ENCODE data around the gene ZC3H12C. TPM values are rescaled to one million over a fixed set of nuclear protein-coding genes. Genes with fewer than 3 reads are reported as not detected.
"Not testable (repeated sequence)": the region's sequence is repeated elsewhere in the genome, so short reads cannot be mapped to it uniquely, and the experiment has no call there.

ZC3H12C gene
- total and polyA plus RNA-seq, 10 of the 15 experiments (the other 5 are each of a cell fraction or from before 2014, with no cell fraction given), result 0.31 to 31.0 (median 3.7) TPM

DNA sequence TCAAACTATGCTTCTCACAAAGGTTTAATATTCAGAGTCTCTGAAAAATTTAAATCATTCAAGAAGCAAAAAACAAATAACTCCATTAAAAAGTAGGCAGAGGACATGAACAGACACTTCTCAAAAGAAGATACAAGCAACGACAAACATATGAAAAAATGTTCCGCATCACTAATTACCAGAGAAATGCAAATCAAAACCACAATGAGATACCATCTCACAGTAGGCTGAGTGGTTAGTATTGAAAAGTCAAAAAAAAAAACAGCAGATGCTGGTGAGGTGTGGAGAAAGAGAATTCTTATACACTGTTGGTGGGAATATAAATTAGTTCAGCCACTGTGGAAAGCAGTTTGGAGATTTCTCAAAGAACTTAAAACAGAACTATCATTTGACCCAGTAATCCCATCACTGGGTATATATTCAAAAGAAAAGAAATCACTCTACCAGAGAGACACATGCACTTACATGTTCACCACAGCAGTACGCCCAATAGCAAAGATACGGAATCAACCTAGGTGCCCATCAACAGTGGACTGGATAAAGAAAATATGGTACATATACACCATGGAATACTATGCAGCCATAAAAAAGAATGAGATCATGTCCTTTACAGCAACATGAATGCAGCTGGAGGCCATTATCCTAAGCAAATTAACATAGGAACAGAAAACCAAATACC lies 99.6 kb downstream of the ZC3H12C start:
- H3K27me3 ChIP-seq (replicated peaks in 1 of 2; ENCODE audit: control insufficient read depth in 2 of 2, insufficient read depth in 2 of 2, low read length in 1 of 2); H2AFZ ChIP-seq (ENCODE audit: control insufficient read depth, low read depth, low read length); H3K4me1 ChIP-seq (ENCODE audit: control insufficient read depth, insufficient read depth, low read length); H3K4me2 ChIP-seq (ENCODE audit: control insufficient read depth, insufficient read depth); H3K4me3 ChIP-seq; H3K79me2 ChIP-seq (ENCODE audit: control insufficient read depth, insufficient read depth, low read length); BruUV-seq (replicated peaks); H3K36me3 ChIP-seq (ENCODE audit: control insufficient read depth in 2 of 2, insufficient read depth in 2 of 2, low read length in 1 of 2); in situ Hi-C loops (cut with MboI); H3K9me3 ChIP-seq (replicated peaks; ENCODE audit: control insufficient read depth, insufficient read depth, low read length); H3K9ac ChIP-seq (ENCODE audit: control insufficient read depth, insufficient read depth, low read length); POLR2A ChIA-PET; H3K27ac ChIP-seq (ENCODE audit: control insufficient read depth, insufficient read depth); H4K20me1 ChIP-seq (ENCODE audit: control insufficient read depth, insufficient read depth): not testable (repeated sequence)
- WGBS (ENCODE audit: insufficient coverage, insufficient replicate concordance, low lambda C conversion rate, missing lambda C conversion rate), result 24% methylated on average over 4 of the region's 4 CpGs
- ChIA-PET CTCF (interaction anchor here (1.2 to 2.7 kb wide), 3 partner anchors 8 to 180 kb away, joined by 4 to 9 read pairs (median 4); no protein-coding TSS in a partner anchor), SMC1A (ENCODE audit: uncharacterized antibody, unreplicated experiment) (interaction anchor here (1.2 to 1.7 kb wide), 2 partner anchors 9 to 17 kb away, joined by 3 to 4 read pairs; no protein-coding TSS in a partner anchor), RAD21 (ENCODE audit: unreplicated experiment) (interaction anchor here (1.2 kb wide), 1 partner anchor 175 kb away, joined by 3 read pairs; no protein-coding TSS in a partner anchor)
- 0 out of 2 replicates have a peak, but pooled peaks have one; percentile 58 for TF ChIP-seq CBX5 (IDR thresholded peaks at IDR 0.05; ENCODE audit: low read depth)
- TF ChIP-seq RUNX3 (IDR thresholded peaks at IDR 0.05; ENCODE audit: low read length), result peak; percentile 77
- peak; percentile 80; the same call in 1 of the 3 replicates for TF ChIP-seq POU2F2 (IDR thresholded peaks at IDR 0.05; ENCODE audit: borderline replicate concordance, low read depth, low read length)
- TF ChIP-seq ATF7 (IDR thresholded peaks at IDR 0.05; ENCODE audit: low read depth), result 0 out of 2 replicates have a peak, but pooled peaks have one; percentile 27
- peak; percentile 81; the same call in 1 of the 2 replicates for TF ChIP-seq PAX8 (IDR thresholded peaks at IDR 0.05)
- FAIRE-seq (peak; percentile 78), DNase-seq (ENCODE audit: low read depth, low spot score) (peak; percentile 68), ATAC-seq (peak; percentile 92)
- intact Hi-C loops (cut with micrococcal nuclease; ENCODE audit: unreplicated experiment), result loop anchor here (5.0 kb wide), 1 partner anchor 340 kb away; no protein-coding TSS in a partner anchor

DNA sequence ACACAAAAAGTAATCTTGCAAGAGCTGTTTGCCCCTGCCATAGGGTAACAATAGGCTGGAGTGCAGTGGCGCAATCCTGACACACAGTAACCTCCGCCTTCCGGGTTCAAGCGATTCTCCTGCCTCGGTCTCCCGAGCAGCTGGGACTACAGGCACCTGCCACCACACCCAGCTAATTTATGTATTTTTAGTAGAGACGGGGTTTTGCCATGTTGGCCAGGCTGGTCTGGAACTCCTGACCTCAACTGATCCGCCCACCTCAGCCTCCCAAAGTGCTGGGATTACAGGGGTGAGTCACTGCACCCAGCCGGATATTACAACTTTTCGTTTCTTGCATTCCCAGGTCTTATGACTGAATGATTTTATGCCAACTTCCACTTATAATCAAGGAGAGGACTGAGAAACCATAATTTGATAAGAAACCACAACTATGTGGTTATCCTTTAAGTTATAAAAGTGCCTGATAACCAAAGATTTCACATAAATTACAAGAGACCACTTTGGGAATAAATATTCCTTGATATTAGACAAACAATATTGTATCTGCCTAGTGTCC lies 101.1 kb downstream of the ZC3H12C start:
- in situ Hi-C loops (cut with MboI); H2AFZ ChIP-seq (ENCODE audit: control insufficient read depth, low read depth, low read length); H3K27ac ChIP-seq (ENCODE audit: control insufficient read depth, insufficient read depth); H3K4me3 ChIP-seq; POLR2A ChIA-PET; BruUV-seq (replicated peaks); ATAC-seq; RAD21 ChIA-PET (ENCODE audit: unreplicated experiment); H3K4me2 ChIP-seq (ENCODE audit: control insufficient read depth, insufficient read depth); H3K36me3 ChIP-seq (ENCODE audit: control insufficient read depth in 2 of 2, insufficient read depth in 2 of 2, low read length in 1 of 2); DNase-seq (ENCODE audit: low read depth, low spot score); H3K9me3 ChIP-seq (replicated peaks; ENCODE audit: control insufficient read depth, insufficient read depth, low read length); H3K9ac ChIP-seq (ENCODE audit: control insufficient read depth, insufficient read depth, low read length); H3K27me3 ChIP-seq (replicated peaks in 1 of 2; ENCODE audit: control insufficient read depth in 2 of 2, insufficient read depth in 2 of 2, low read length in 1 of 2); H3K4me1 ChIP-seq (ENCODE audit: control insufficient read depth, insufficient read depth, low read length); H3K79me2 ChIP-seq (ENCODE audit: control insufficient read depth, insufficient read depth, low read length); H4K20me1 ChIP-seq (ENCODE audit: control insufficient read depth, insufficient read depth): not testable (repeated sequence)
- FAIRE-seq, result peak; percentile 41
- SMC1A ChIA-PET (ENCODE audit: uncharacterized antibody, unreplicated experiment), result interaction anchor here (1.2 to 1.6 kb wide), 3 partner anchors 19 to 174 kb away, joined by 3 to 4 read pairs (median 3); no protein-coding TSS in a partner anchor
- CTCF ChIA-PET, result interaction anchor here (0.7 to 3.1 kb wide), 4 partner anchors 183 to 342 kb away, joined by 3 to 12 read pairs (median 3); no protein-coding TSS in a partner anchor
- 84% methylated on average over 10 of the region's 10 CpGs for WGBS (ENCODE audit: insufficient coverage, insufficient replicate concordance, low lambda C conversion rate, missing lambda C conversion rate)
- intact Hi-C loops (cut with micrococcal nuclease; ENCODE audit: unreplicated experiment), result loop anchor here (5.0 kb wide), 1 partner anchor 342 kb away; no protein-coding TSS in a partner anchor
